Keratinocyte (primary cell): ENCODE measurements around the gene NELL1.

ENCODE experiments used
- EZH2 ChIP-seq: IDR thresholded peaks from one replicate; pipeline ENCODE4 v1.6.1; 2012; ENCODE audit warnings: inconsistent platforms, mild to moderate bottlenecking, low read length, moderate library complexity
- TF ChIP-seq, protein P1 (sequence below), 3 experiments: IDR thresholded peaks in 1 of 3; conservative IDR thresholded peaks in 1 of 3; optimal IDR thresholded peaks in 1 of 3; 2 replicates in 2 of 3; 3 replicates in 1 of 3; pipeline versions ENCODE3 to v1.5.1; 2011; ENCODE audit warnings: low read length in 3 of 3, mild to moderate bottlenecking in 3 of 3, moderate library complexity in 2 of 3, control low read depth in 1 of 3, inconsistent platforms in 1 of 3; ENCODE audit not compliant: insufficient read depth in 2 of 3; ENCODE audit errors: extremely low read depth in 1 of 3

DNA sequence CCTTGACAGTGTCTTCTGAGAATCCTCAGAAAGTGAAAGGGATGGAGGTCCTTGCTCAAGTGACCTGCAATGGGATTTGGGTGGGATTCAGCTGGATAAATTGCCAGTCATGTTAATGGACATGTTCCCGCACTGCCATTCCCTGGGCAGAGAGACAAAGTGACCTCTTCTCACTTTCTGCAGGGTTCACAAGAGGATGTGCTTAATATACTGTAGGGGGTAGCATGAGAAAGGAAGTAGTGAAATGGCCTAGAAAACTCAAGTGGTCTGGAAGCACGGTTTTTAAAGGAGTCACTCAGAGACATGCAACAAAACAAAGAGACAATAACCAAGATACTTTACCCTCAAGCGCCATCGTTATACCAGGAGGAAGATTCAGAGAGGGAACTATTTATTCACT is 70.2 kb downstream of the NELL1 start:
- TF ChIP-seq, protein P1, sequence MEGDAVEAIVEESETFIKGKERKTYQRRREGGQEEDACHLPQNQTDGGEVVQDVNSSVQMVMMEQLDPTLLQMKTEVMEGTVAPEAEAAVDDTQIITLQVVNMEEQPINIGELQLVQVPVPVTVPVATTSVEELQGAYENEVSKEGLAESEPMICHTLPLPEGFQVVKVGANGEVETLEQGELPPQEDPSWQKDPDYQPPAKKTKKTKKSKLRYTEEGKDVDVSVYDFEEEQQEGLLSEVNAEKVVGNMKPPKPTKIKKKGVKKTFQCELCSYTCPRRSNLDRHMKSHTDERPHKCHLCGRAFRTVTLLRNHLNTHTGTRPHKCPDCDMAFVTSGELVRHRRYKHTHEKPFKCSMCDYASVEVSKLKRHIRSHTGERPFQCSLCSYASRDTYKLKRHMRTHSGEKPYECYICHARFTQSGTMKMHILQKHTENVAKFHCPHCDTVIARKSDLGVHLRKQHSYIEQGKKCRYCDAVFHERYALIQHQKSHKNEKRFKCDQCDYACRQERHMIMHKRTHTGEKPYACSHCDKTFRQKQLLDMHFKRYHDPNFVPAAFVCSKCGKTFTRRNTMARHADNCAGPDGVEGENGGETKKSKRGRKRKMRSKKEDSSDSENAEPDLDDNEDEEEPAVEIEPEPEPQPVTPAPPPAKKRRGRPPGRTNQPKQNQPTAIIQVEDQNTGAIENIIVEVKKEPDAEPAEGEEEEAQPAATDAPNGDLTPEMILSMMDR (optimal IDR thresholded peaks at IDR 0.05 in 1 of 3, IDR thresholded peaks at IDR 0.05 in 1 of 3, conservative IDR thresholded peaks at IDR 0.05 in 1 of 3; ENCODE audit: extremely low read depth in 1 of 3, insufficient read depth in 2 of 3, low read length in 3 of 3), result no peak
- TF ChIP-seq EZH2, result no peak
